GM11168 (cell line): ENCODE measurements around the gene MSANTD3.
"Not testable (repeated sequence)": the region's sequence is repeated elsewhere in the genome, so short reads cannot be mapped to it uniquely, and the experiment has no call there.

ENCODE experiments used
- in situ Hi-C: fragments of 300-500 bp; cut with MboI; formaldehyde crosslinking; loops from one replicate; pipeline ENCODE4 v1.12.0; 2022; ENCODE audit warnings: low sequenced_read_pairs; ENCODE audit not compliant: unreplicated experiment

MSANTD3 gene

GRCh38 chr9:100428871-100429654, 2.1 kb downstream of the MSANTD3 start:
- in situ Hi-C loops, result no loop called here

- in situ Hi-C loops, result no loop called here
These were observed 3.5 kb downstream of the MSANTD3 start for GRCh38 chr9:100430286-100430940.

- in situ Hi-C loops, result no loop called here
These were observed 4.9 kb downstream of the MSANTD3 start for GRCh38 chr9:100431886-100432285.

GRCh38 chr9:100432736-100433135, 5.8 kb downstream of the MSANTD3 start:
- in situ Hi-C loops, result no loop called here

- in situ Hi-C loops, result no loop called here
These were observed 9.6 kb downstream of the MSANTD3 start for GRCh38 chr9:100436571-100436970.

GRCh38 chr9:100437860-100438805, 11.2 kb downstream of the MSANTD3 start:
- in situ Hi-C loops, result no loop called here

- in situ Hi-C loops, result no loop called here
These were observed 13.1 kb downstream of the MSANTD3 start for GRCh38 chr9:100440071-100440470.

GRCh38 chr9:100440487-100440886, 13.5 kb downstream of the MSANTD3 start:
- in situ Hi-C loops, result not testable (repeated sequence)

GRCh38 chr9:100441911-100442361, 15.0 kb downstream of the MSANTD3 start:
- in situ Hi-C loops, result no loop called here

GRCh38 chr9:100443781-100444768, 17.1 kb downstream of the MSANTD3 start:
- in situ Hi-C loops, result no loop called here

GRCh38 chr9:100445161-100445902, 18.4 kb downstream of the MSANTD3 start:
- in situ Hi-C loops, result no loop called here

GRCh38 chr9:100445903-100446549, 19.1 kb downstream of the MSANTD3 start:
- in situ Hi-C loops, result no loop called here

GRCh38 chr9:100447041-100447440, 20.1 kb downstream of the MSANTD3 start:
- in situ Hi-C loops, result no loop called here

GRCh38 chr9:100448266-100448665, 21.3 kb downstream of the MSANTD3 start:
- in situ Hi-C loops, result no loop called here

- in situ Hi-C loops, result no loop called here
These were observed 22.5 kb downstream of the MSANTD3 start for GRCh38 chr9:100449420-100449819.

- in situ Hi-C loops, result no loop called here
These were observed 26.0 kb downstream of the MSANTD3 start for GRCh38 chr9:100452894-100453293.

GRCh38 chr9:100455470-100455869, 28.5 kb downstream of the MSANTD3 start:
- in situ Hi-C loops, result no loop called here

GRCh38 chr9:100457517-100457916, 30.6 kb downstream of the MSANTD3 start:
- in situ Hi-C loops, result no loop called here
